HuH-7 (cell line): ENCODE results near the gene STC2.

Source experiments
- DNase-seq: peaks from one replicate; pipeline ENCODE4 v3.0.0; 2011; ENCODE audit warnings: low spot score

The STC2 gene

GRCh38 chr5:173312821-173313220, 15.4 kb downstream of the STC2 start:
- DNase-seq, result no peak

GRCh38 chr5:173311818-173312585, 16.2 kb downstream of the STC2 start:
- DNase-seq, result no peak

- no peak for DNase-seq
Observed at GRCh38 chr5:173310861-173311785, 17.1 kb downstream of the STC2 start.

- DNase-seq, result no peak
Observed at GRCh38 chr5:173310218-173310769, 17.9 kb downstream of the STC2 start.

- DNase-seq, result no peak
Observed at GRCh38 chr5:173309731-173310130, 18.5 kb downstream of the STC2 start.

GRCh38 chr5:173308226-173308625, 20.0 kb downstream of the STC2 start:
- DNase-seq, result no peak

- DNase-seq, result no peak
Observed at GRCh38 chr5:173307695-173308094, 20.5 kb downstream of the STC2 start.

GRCh38 chr5:173306695-173307094, 21.5 kb downstream of the STC2 start:
- no peak for DNase-seq

GRCh38 chr5:173304591-173304988, 23.6 kb downstream of the STC2 start:
- peak; percentile 55 for DNase-seq

- peak; percentile 65 for DNase-seq
Observed at GRCh38 chr5:173303878-173304590, 24.2 kb downstream of the STC2 start.

GRCh38 chr5:173302546-173303155, 25.6 kb downstream of the STC2 start:
- peak; percentile 60 for DNase-seq

- no peak for DNase-seq
Observed at GRCh38 chr5:173301695-173302545, 26.3 kb downstream of the STC2 start.

GRCh38 chr5:173300389-173301047, 27.7 kb downstream of the STC2 start:
- no peak for DNase-seq

GRCh38 chr5:173299820-173300219, 28.4 kb downstream of the STC2 start:
- DNase-seq, result peak; percentile 63

GRCh38 chr5:173298213-173298926, 29.8 kb downstream of the STC2 start:
- no peak for DNase-seq

GRCh38 chr5:173297813-173298212, 30.4 kb downstream of the STC2 start:
- no peak for DNase-seq

- no peak for DNase-seq
Observed at GRCh38 chr5:173296737-173297676, 31.2 kb downstream of the STC2 start.

- DNase-seq, result no peak
Observed at GRCh38 chr5:173295796-173296195, 32.4 kb downstream of the STC2 start.
